ENCODE data around the gene CYYR1. TPM values are rescaled to one million over a fixed set of nuclear protein-coding genes. Genes with fewer than 3 reads are reported as not detected.

CYYR1 gene
- total RNA-seq, 1 experiment from 2014 or later, result not detected

DNA sequence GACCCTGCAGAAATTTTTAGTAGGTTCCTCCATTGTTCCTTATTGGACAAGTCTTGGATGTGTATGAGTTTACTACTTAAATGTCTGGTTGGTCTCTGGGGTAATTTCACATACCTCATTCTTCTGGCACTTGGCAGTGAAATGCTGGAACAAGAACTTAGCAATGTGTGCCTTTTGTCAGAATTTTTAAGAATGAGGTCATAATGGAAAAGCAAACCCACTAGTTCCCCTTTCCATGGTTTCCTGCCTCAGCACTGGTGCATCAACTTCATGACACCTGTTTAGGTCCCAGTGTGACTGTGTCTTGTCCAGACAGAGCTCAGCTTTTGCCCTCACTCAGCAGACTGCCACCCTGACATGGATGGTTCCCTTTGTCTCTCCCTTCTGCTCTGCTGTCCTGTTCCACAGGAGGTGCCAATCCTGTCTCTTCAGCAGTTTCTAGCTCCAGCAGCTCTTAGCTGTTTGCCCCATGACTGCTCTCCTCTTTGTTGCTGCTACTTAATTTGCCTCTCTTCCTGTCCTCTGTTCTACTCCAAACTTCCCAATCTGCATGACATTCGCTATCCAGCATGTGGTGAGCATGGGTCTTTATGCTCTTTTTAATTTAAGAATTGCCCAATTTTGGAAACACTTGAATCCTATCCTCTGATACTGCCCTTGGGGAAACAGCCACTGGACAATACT is 135.6 kb downstream of the CYYR1 start:
- no peaks in the 10 kb centered on the region for H3K27me3 ChIP-seq (ENCODE audit: control insufficient read depth, insufficient read depth, low read length)
- in situ Hi-C loops (cut with HindIII; ENCODE audit: low pct_unique_long_range_greater_than_20kb, low sequenced_read_pairs), result no loop called here
- BruUV-seq (replicated peaks), result no TSS peak
- H3K36me3 ChIP-seq (ENCODE audit: control insufficient read depth, insufficient read depth, low read length), result no peaks in the 10 kb centered on the region
- H3K9me3 ChIP-seq (ENCODE audit: control insufficient read depth, insufficient read depth, low read depth, low read length), result no peaks in the 10 kb centered on the region
- no peak for DNase-seq (ENCODE audit: low read depth, low spot score)
- no peak for TF ChIP-seq POLR2AphosphoS5 (IDR thresholded peaks at IDR 0.05; ENCODE audit: low read depth, low read length)
- no peak for TF ChIP-seq TCF7L2 (IDR thresholded peaks at IDR 0.05; ENCODE audit: low read depth, low read length)
- TF ChIP-seq, protein P1, sequence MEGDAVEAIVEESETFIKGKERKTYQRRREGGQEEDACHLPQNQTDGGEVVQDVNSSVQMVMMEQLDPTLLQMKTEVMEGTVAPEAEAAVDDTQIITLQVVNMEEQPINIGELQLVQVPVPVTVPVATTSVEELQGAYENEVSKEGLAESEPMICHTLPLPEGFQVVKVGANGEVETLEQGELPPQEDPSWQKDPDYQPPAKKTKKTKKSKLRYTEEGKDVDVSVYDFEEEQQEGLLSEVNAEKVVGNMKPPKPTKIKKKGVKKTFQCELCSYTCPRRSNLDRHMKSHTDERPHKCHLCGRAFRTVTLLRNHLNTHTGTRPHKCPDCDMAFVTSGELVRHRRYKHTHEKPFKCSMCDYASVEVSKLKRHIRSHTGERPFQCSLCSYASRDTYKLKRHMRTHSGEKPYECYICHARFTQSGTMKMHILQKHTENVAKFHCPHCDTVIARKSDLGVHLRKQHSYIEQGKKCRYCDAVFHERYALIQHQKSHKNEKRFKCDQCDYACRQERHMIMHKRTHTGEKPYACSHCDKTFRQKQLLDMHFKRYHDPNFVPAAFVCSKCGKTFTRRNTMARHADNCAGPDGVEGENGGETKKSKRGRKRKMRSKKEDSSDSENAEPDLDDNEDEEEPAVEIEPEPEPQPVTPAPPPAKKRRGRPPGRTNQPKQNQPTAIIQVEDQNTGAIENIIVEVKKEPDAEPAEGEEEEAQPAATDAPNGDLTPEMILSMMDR (IDR thresholded peaks at IDR 0.05), result no peak
- TF ChIP-seq SIN3A (IDR thresholded peaks at IDR 0.05; ENCODE audit: borderline replicate concordance, insufficient read depth, low read depth, low read length), result no peak
- TF ChIP-seq, protein P2, sequence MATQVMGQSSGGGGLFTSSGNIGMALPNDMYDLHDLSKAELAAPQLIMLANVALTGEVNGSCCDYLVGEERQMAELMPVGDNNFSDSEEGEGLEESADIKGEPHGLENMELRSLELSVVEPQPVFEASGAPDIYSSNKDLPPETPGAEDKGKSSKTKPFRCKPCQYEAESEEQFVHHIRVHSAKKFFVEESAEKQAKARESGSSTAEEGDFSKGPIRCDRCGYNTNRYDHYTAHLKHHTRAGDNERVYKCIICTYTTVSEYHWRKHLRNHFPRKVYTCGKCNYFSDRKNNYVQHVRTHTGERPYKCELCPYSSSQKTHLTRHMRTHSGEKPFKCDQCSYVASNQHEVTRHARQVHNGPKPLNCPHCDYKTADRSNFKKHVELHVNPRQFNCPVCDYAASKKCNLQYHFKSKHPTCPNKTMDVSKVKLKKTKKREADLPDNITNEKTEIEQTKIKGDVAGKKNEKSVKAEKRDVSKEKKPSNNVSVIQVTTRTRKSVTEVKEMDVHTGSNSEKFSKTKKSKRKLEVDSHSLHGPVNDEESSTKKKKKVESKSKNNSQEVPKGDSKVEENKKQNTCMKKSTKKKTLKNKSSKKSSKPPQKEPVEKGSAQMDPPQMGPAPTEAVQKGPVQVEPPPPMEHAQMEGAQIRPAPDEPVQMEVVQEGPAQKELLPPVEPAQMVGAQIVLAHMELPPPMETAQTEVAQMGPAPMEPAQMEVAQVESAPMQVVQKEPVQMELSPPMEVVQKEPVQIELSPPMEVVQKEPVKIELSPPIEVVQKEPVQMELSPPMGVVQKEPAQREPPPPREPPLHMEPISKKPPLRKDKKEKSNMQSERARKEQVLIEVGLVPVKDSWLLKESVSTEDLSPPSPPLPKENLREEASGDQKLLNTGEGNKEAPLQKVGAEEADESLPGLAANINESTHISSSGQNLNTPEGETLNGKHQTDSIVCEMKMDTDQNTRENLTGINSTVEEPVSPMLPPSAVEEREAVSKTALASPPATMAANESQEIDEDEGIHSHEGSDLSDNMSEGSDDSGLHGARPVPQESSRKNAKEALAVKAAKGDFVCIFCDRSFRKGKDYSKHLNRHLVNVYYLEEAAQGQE (IDR thresholded peaks at IDR 0.05; ENCODE audit: insufficient read depth in 1 of 2, low read depth in 2 of 2, low read length in 1 of 2), result no peak
- intact Hi-C loops (cut with micrococcal nuclease; ENCODE audit: unreplicated experiment), result no loop called here
- ATAC-seq, result no peak
- no peak overlapping the region for H3K27ac ChIP-seq (ENCODE audit: low read length)
- no peaks in the 10 kb centered on the region for H3K4me1 ChIP-seq (ENCODE audit: control insufficient read depth, insufficient read depth, low read length)
- ChIA-PET POLR2A (no interaction called here), CTCF (no interaction called here)
- H3K4me3 ChIP-seq (ENCODE audit: low read depth in 2 of 2, low read length in 2 of 2), result no peak overlapping the region

DNA sequence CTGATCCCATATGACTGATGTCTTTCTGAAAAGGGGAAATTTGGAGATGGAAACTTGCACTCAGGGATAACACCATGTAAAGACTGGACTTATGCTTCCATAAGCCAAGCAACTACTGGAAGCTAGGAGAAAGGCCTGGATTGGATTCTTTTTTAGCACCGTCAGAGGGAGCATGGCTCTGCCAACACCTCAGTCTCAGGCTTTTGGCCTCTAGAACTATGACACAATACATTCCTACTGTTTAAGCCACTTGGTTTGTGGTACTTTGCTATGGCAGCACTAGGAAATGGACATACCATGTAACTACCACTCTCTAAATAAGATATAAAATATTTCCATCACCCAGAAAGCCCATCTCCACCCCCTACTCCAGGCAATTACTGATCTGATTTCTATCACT is 139.7 kb downstream of the CYYR1 start:
- intact Hi-C loops (cut with micrococcal nuclease; ENCODE audit: unreplicated experiment), result no loop called here
- TF ChIP-seq, protein P2 (IDR thresholded peaks at IDR 0.05; ENCODE audit: insufficient read depth in 1 of 2, low read depth in 2 of 2, low read length in 1 of 2), result no peak
- TF ChIP-seq, protein P1 (IDR thresholded peaks at IDR 0.05), result no peak
- TF ChIP-seq POLR2AphosphoS5 (IDR thresholded peaks at IDR 0.05; ENCODE audit: low read depth, low read length) (no peak), TCF7L2 (IDR thresholded peaks at IDR 0.05; ENCODE audit: low read depth, low read length) (no peak), SIN3A (IDR thresholded peaks at IDR 0.05; ENCODE audit: borderline replicate concordance, insufficient read depth, low read depth, low read length) (no peak)
- H3K4me1 ChIP-seq (ENCODE audit: control insufficient read depth, insufficient read depth, low read length), result no peaks in the 10 kb centered on the region
- ChIA-PET CTCF (no interaction called here), POLR2A (no interaction called here)
- in situ Hi-C loops (cut with HindIII; ENCODE audit: low pct_unique_long_range_greater_than_20kb, low sequenced_read_pairs), result no loop called here
- no peaks in the 10 kb centered on the region for H3K36me3 ChIP-seq (ENCODE audit: control insufficient read depth, insufficient read depth, low read length)
- DNase-seq (ENCODE audit: low read depth, low spot score), result no peak
- no peak overlapping the region for H3K27ac ChIP-seq (ENCODE audit: low read length)
- no peak for ATAC-seq
- H3K4me3 ChIP-seq (ENCODE audit: low read depth in 2 of 2, low read length in 2 of 2), result no peak overlapping the region
- no peaks in the 10 kb centered on the region for H3K9me3 ChIP-seq (ENCODE audit: control insufficient read depth, insufficient read depth, low read depth, low read length)
- no TSS peak for BruUV-seq (replicated peaks)
- H3K27me3 ChIP-seq (ENCODE audit: control insufficient read depth, insufficient read depth, low read length), result no peaks in the 10 kb centered on the region
